Adrenal gland (tissue), 12 donors: Measurements from ENCODE around the gene ZNF136. TPM values are rescaled to one million over a fixed set of nuclear protein-coding genes. Genes with fewer than 3 reads are reported as not detected.

ENCODE experiments used
- DNase-seq, 7 donors: peaks; one replicate each; pipeline ENCODE4 v3.0.0-alpha.2; 2019 to 2020
- H3K27ac ChIP-seq, 5 donors: fragments of 200-600 bp; sonication (generic) in 4 of 5; 1 replicate in 3 of 5; 2 replicates in 2 of 5; pipeline versions ENCODE4 v1.5.1 to v1.8.0; 2016 to 2020; ENCODE audit warnings: mild to moderate bottlenecking in 1 of 5
- H3K27me3 ChIP-seq: fragments of 200-600 bp; 2 replicates; pipeline ENCODE4 v1.8.0; 2021
- H3K36me3 ChIP-seq, 2 donors: fragments of 200-600 bp; replicated peaks in 1 of 2; 1 replicate in 1 of 2; 2 replicates in 1 of 2; pipeline versions ENCODE4 v1.5.1 to v1.8.0; 2018 to 2022
- H3K4me1 ChIP-seq, 2 donors: fragments of 200-600 bp; replicated peaks in 1 of 2; 1 replicate in 1 of 2; 2 replicates in 1 of 2; pipeline versions ENCODE4 v1.5.1 to v1.8.0; 2018 to 2021
- H3K4me3 ChIP-seq, 4 donors: fragments of 200-600 bp; sonication (generic) in 3 of 4; one replicate each; pipeline ENCODE4 v1.5.1; 2016 to 2018
- H3K9me3 ChIP-seq, 3 donors: fragments of 200-600 bp; sonication (generic) in 1 of 3; replicated peaks in 1 of 3; 1 replicate in 2 of 3; 2 replicates in 1 of 3; pipeline versions ENCODE4 v1.5.1 to v1.8.0; 2016 to 2021
- CTCF ChIP-seq, 6 experiments: fragments of 450-650 bp in 4 of 6; fragments of 200-600 bp in 2 of 6; sonication (generic) in 1 of 6; IDR thresholded peaks; 1 replicate in 5 of 6; 2 replicates in 1 of 6; pipeline versions ENCODE4 v1.5.1 to v1.8.0; 2016 to 2021; ENCODE audit warnings: antibody characterized with exemption in 6 of 6, mild to moderate bottlenecking in 2 of 6, moderate library complexity in 1 of 6
- POLR2A ChIP-seq, 2 donors: fragments of 450-650 bp; IDR thresholded peaks; one replicate each; pipeline ENCODE4 v1.6.1; 2017; ENCODE audit warnings: antibody characterized with exemption in 2 of 2, mild to moderate bottlenecking in 2 of 2, moderate library complexity in 1 of 2
- WGBS, 4 donors: extraction: QIAGEN DNeasy Blood & Tissue Kit in 2 of 4; methylation state at CpG; one replicate each; pipeline versions ENCODE4 v1.1.5 to v1.1.7; 2013 to 2017; 5-methylcytosine and 5-hydroxymethylcytosine counted together
- intact Hi-C, 2 donors: fragments of 100-400 bp; cut with DNase I; formaldehyde crosslinking; loops; one replicate each; pipeline versions ENCODE4 v1.14.1 to v1.15.0; 2022 to 2023
- polyA plus RNA-seq, 3 donors: library from polyadenylated mRNA; stranded (reverse); fragments of 200-250 nt in 2 of 3; fragments of 350-450 nt in 1 of 3; fragmentation: Illumina TruSeq in 1 of 3; extraction: RNeasy Lipid Tissue Mini Kit (QIAGEN cat#74804) in 1 of 3; gene quantifications; one replicate each; pipeline ENCODE4 v1.2.3, GENCODE V29; 2013 to 2014
- total RNA-seq, 9 donors: library from RNA; depleted of rRNA in 4 of 9; stranded (reverse); fragments of >200 nt in 4 of 9; fragments of 120-200 nt in 1 of 9; fragmentation: NEBNext Ultra II Directional in 1 of 9; extraction: Animal tissue kit (Norgen Biotek cat#: 25700) in 1 of 9; gene quantifications; one replicate each; pipeline versions ENCODE4 v1.1.0 to v1.2.4, GENCODE V29; 2013 to 2023
- donor health status: healthy with polysubstance abuse.
- donor health status: Bipolar disorder and iron deficiency.
- donor health status: DM: yes; HTN: yes; CAD: no.
- donor health status: DM: no; HTN: no; CAD: no.
- donor health status: DM: no; HTN: no; CAD: no.
- donor health status: DM: yes; HTN: yes; CAD: no.

The ZNF136 gene
- total and polyA plus RNA-seq, 12 donors = 5.1 to 19.8 (median 11.0) TPM

GRCh38 chr19:12232961-12233360 is 70.1 kb downstream of the ZNF136 start:
- Histone ChIP-seq H3K4me3 (no peak overlapping the region), H3K27ac (no peak overlapping the region), H3K4me1 (no peaks in the 10 kb centered on the region), H3K36me3 (no peaks in the 10 kb centered on the region), H3K27me3 (no peaks in the 10 kb centered on the region), H3K9me3 (no peaks in the 10 kb centered on the region)
- WGBS, 4 donors = 83 to 92% (median 89%) methylated on average over 2 to 3 of the region's 3 CpGs
- DNase-seq = no peak
- no peak for TF ChIP-seq CTCF (IDR thresholded peaks at IDR 0.05)
- intact Hi-C loops = loop anchor here in 1 of 2 donors (5.0 kb wide), 1 partner anchor 36 kb away; no protein-coding TSS in a partner anchor

DNA sequence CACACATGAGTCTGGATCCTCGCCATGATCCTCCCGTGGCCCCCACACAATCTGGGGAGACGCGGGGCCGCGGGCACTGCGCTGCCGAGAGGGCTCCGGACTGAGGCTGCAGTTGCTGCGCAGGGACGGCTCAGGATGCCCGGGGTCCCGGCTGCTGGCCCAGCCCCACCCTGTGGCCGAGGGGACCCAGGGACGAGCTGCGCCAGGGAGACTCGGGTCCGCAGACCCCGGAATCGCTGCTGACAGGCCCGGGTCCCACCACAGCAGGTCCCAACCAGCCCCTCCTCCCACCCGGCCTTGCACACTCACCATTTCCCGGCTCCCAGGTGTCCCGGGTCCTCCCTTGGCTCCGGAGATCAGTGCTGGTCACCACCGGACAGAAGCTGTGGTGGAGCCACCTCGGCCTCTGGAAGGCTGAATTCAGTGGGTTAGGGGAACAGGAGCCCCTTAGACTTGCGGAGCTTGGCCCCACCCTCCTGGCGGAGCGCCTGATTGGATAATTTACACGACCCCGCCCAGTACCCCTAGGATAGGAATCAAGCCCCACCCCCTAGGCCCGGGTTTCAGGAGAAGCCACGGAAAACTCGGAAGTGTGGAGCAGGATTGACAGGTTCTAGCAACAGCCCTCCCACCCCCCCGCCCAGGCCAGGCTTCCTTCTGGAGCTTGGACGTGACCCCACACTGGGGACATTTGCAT is 74.4 kb downstream of the ZNF136 start:
- Histone ChIP-seq H3K9me3 (no peaks in the 10 kb centered on the region), H3K27ac (no peak overlapping the region), H3K4me3 (no peak overlapping the region), H3K27me3 (no peaks in the 10 kb centered on the region), H3K4me1 (no peaks in the 10 kb centered on the region), H3K36me3 (no peaks in the 10 kb centered on the region)
- DNase-seq = no peak
- no peak for TF ChIP-seq CTCF (IDR thresholded peaks at IDR 0.05)
- TF ChIP-seq POLR2A (IDR thresholded peaks at IDR 0.05) = no peak
- 93 to 100% (median 98%) methylated on average over 3 to 37 of the region's 37 CpGs for WGBS, 4 donors
- intact Hi-C loops = no loop called here

Other genes with a start within 250 kb of the ZNF136 start
- 10 to 100 TPM in 5 of 9 donors, 1 to 10 TPM in 4; 5.5 to 19.7 (median 11.7) TPM for gene ZNF700, start 238.0 kb upstream of the ZNF136 start, total RNA-seq
- 10 to 100 TPM in 2 of 3 donors, 1 to 10 TPM in 1; 7.9 to 27.3 (median 25.1) TPM for gene ZNF700, start 238.0 kb upstream of the ZNF136 start, polyA plus RNA-seq
- gene ZNF763, start 198.1 kb upstream of the ZNF136 start, total RNA-seq = 1 to 10 TPM; 1.8 to 6.2 (median 4.2) TPM
- gene ZNF763, start 198.1 kb upstream of the ZNF136 start, polyA plus RNA-seq = 10 to 100 TPM in 1 of 3 donors, 1 to 10 TPM in 2; 5.5 to 11.9 (median 7.2) TPM
- gene ZNF433, start 127.4 kb upstream of the ZNF136 start, total RNA-seq = 10 to 100 TPM in 1 of 9 donors, 1 to 10 TPM in 8; 3.1 to 21.7 (median 4.4) TPM
- gene ZNF433, start 127.4 kb upstream of the ZNF136 start, polyA plus RNA-seq = 10 to 100 TPM in 1 of 3 donors, 1 to 10 TPM in 2; 6.5 to 12.3 (median 7.2) TPM
- gene ZNF878, start 110.1 kb upstream of the ZNF136 start, total RNA-seq = under 1 TPM in 8 of 9 donors, not detected in 1; 0.25 to 0.68 (median 0.28) TPM
- under 1 TPM; 0.20 to 0.32 (median 0.24) TPM for gene ZNF878, start 110.1 kb upstream of the ZNF136 start, polyA plus RNA-seq
- gene ZNF844, start 98.4 kb upstream of the ZNF136 start, total RNA-seq = 10 to 100 TPM in 3 of 9 donors, 1 to 10 TPM in 6; 5.2 to 14.4 (median 9.9) TPM
- 10 to 100 TPM in 1 of 3 donors, 1 to 10 TPM in 2; 1.2 to 11.2 (median 2.2) TPM for gene ZNF844, start 98.4 kb upstream of the ZNF136 start, polyA plus RNA-seq
- 1 to 10 TPM; 1.2 to 8.8 (median 4.4) TPM for gene ZNF20, start 22.7 kb upstream of the ZNF136 start, total RNA-seq
- 1 to 10 TPM; 3.6 to 3.9 (median 3.7) TPM for gene ZNF20, start 22.7 kb upstream of the ZNF136 start, polyA plus RNA-seq
- gene ZNF625, start 6.4 kb upstream of the ZNF136 start, total RNA-seq = 10 to 100 TPM in 2 of 9 donors, 1 to 10 TPM in 7; 5.1 to 14.1 (median 8.8) TPM
- gene ZNF625, start 6.4 kb upstream of the ZNF136 start, polyA plus RNA-seq = 1 to 10 TPM; 1.7 to 7.2 (median 4.5) TPM
- gene ZNF44, start 131.8 kb downstream of the ZNF136 start, total RNA-seq = 10 to 100 TPM in 5 of 9 donors, 1 to 10 TPM in 4; 2.8 to 12.6 (median 10.4) TPM
- gene ZNF44, start 131.8 kb downstream of the ZNF136 start, polyA plus RNA-seq = 10 to 100 TPM; 10.8 to 14.8 (median 11.5) TPM
- gene ZNF563, start 170.5 kb downstream of the ZNF136 start, total RNA-seq = 10 to 100 TPM in 2 of 9 donors, 1 to 10 TPM in 7; 1.8 to 10.6 (median 5.1) TPM
- 1 to 10 TPM; 1.8 to 5.2 (median 2.7) TPM for gene ZNF563, start 170.5 kb downstream of the ZNF136 start, polyA plus RNA-seq
- 1 to 10 TPM; 1.4 to 7.3 (median 3.5) TPM for gene ZNF442, start 202.6 kb downstream of the ZNF136 start, total RNA-seq
- 1 to 10 TPM in 1 of 3 donors, under 1 TPM in 2; 0.77 to 2.1 (median 0.88) TPM for gene ZNF442, start 202.6 kb downstream of the ZNF136 start, polyA plus RNA-seq
- gene ZNF799, start 238.2 kb downstream of the ZNF136 start, total RNA-seq = 1 to 10 TPM; 1.5 to 5.9 (median 3.6) TPM
- gene ZNF799, start 238.2 kb downstream of the ZNF136 start, polyA plus RNA-seq = 10 to 100 TPM in 1 of 3 donors, 1 to 10 TPM in 2; 4.0 to 11.1 (median 5.6) TPM